Activated CD8-positive, alpha-beta T cell treated with anti-CD3 and anti-CD28 coated beads for 36 hours (primary cell): Measurements from ENCODE around the gene GJD3. TPM values are rescaled to one million over a fixed set of nuclear protein-coding genes. Genes with fewer than 3 reads are reported as not detected.
A peak's percentile ranks its signal among the peaks of the same experiment; 100 is the strongest.

ENCODE experiments used
- ATAC-seq: fragments of 200-7000 bp; cut with Tn5 transposase; one replicate; pipeline ENCODE4 v1.10.0; 2021; ENCODE audit warnings: mild to moderate bottlenecking, moderate library complexity
- CTCF ChIA-PET: fragments of 350-600 bp; sonication (Branson Sonifier 250); formaldehyde crosslinking; loops from one replicate; lab custom pipeline; 2021; ENCODE audit warnings: antibody characterized with exemption; lab: Charles Lee
- POLR2A ChIA-PET: fragments of 350-600 bp; sonication (Branson Sonifier 250); formaldehyde crosslinking; loops from one replicate; lab custom pipeline; 2021; ENCODE audit warnings: antibody characterized with exemption; lab: Charles Lee
- DNase-seq: peaks from one replicate; pipeline ENCODE4 v3.0.0-alpha.2; 2020
- H3K27ac Mint-ChIP-seq: one replicate; pipeline ENCODE4 v1.8.0; 2021; ENCODE audit warnings: mild to moderate bottlenecking, mixed read lengths
- H3K27me3 Mint-ChIP-seq: one replicate; pipeline ENCODE4 v1.8.0; 2021; ENCODE audit warnings: mixed read lengths
- H3K36me3 Mint-ChIP-seq: one replicate; pipeline ENCODE4 v1.8.0; 2021; ENCODE audit warnings: low read depth, mixed read lengths
- H3K4me1 Mint-ChIP-seq: one replicate; pipeline ENCODE4 v1.8.0; 2021; ENCODE audit warnings: low read depth, mixed read lengths
- H3K4me3 Mint-ChIP-seq: one replicate; pipeline ENCODE4 v1.8.0; 2021; ENCODE audit warnings: mild to moderate bottlenecking, moderate library complexity, mixed read lengths
- H3K9me3 Mint-ChIP-seq: one replicate; pipeline ENCODE4 v1.8.0; 2021; ENCODE audit warnings: mixed read lengths
- CTCF ChIP-seq: fragments of 200-600 bp; IDR thresholded peaks from one replicate; pipeline ENCODE4 v1.8.0; 2022; ENCODE audit warnings: antibody characterized with exemption, mild to moderate bottlenecking
- intact Hi-C: fragments of 100-400 bp; cut with micrococcal nuclease; formaldehyde crosslinking; loops from one replicate; pipeline ENCODE4 v1.10.0; 2022
- total RNA-seq, 2 experiments: library from RNA; stranded (reverse); gene quantifications; one replicate each; pipeline ENCODE4 v1.2.3, GENCODE V29; 2021

The GJD3 gene
- total RNA-seq, 2 experiments from 2014 or later = not detected

DNA sequence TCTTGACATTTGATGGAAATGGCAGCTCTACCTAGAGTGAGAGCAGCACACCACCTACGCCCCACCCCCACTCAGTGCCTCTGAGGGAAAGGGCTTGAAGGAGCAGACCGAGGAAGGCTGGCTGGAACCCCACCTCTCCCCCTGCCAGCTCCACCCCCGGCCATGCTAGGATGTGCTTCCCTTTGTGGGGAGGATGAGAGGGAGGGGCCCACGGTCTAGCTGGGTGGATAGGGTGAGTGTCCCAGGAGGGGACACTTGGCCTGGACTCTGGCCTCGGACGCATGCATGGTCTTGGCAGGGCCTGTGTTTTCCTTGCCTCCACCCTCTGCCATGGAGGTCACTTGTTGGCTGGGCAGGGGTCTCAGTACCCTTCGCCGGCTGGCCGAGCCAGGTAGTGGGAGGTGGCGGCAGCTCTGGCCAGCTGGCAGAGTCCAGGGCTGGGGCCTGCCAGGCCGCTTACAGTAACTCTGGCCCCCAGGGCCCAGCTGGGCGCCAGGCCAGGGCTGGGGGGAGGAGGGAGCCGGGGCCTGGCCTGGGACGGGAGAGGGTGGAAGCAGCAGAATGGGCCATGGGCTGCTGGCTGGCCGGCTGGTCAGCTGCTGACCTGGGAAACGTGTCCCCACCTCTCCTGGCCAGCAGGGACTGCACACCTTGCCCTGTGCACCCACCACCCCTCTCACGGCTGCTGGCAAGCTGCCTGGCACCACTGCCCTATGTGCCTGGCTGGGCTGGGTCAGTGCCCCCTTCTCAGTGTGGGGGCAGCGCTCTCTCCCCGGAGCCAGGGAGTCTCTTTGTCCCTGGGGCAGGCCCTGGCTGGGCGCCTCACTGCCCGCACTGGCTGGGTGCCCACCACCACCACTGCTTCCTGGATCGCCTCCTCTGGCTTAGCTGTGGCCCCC, 32.5 kb downstream of the GJD3 start:
- peak overlapping the region; percentile 80 for H3K27ac Mint-ChIP-seq
- no peaks in the 10 kb centered on the region for H3K27me3 Mint-ChIP-seq
- ChIA-PET POLR2A (interaction anchor here (0.5 to 3.1 kb wide), 9 partner anchors 8 to 155 kb away, joined by 3 to 12 read pairs (median 3); no protein-coding TSS in a partner anchor), CTCF (interaction anchor here (1.1 to 2.8 kb wide), 6 partner anchors 15 to 31 kb away, joined by 3 to 15 read pairs (median 5); no protein-coding TSS in a partner anchor)
- peaks cover 71% of the 10 kb centered on the region for H3K4me1 Mint-ChIP-seq
- H3K4me3 Mint-ChIP-seq = peak overlapping the region; percentile 15
- peak; percentile 18 for ATAC-seq
- DNase-seq = peak; percentile 59
- H3K9me3 Mint-ChIP-seq = no peaks in the 10 kb centered on the region
- no peak for TF ChIP-seq CTCF
- H3K36me3 Mint-ChIP-seq = peaks cover 38% of the 10 kb centered on the region
- intact Hi-C loops = no loop called here

GRCh38 chr17:40330850-40331470, 33.6 kb downstream of the GJD3 start:
- CTCF ChIA-PET = interaction anchor here (0.6 to 2.8 kb wide), 8 partner anchors 10 to 1939 kb away, joined by 3 to 15 read pairs (median 4); no protein-coding TSS in a partner anchor
- H3K9me3 Mint-ChIP-seq = no peaks in the 10 kb centered on the region
- H3K27me3 Mint-ChIP-seq = no peaks in the 10 kb centered on the region
- peak overlapping the region; percentile 60 for H3K4me3 Mint-ChIP-seq
- peaks cover 78% of the 10 kb centered on the region for H3K4me1 Mint-ChIP-seq
- H3K27ac Mint-ChIP-seq = peak overlapping the region; percentile 83
- ATAC-seq (no peak), DNase-seq (no peak)
- H3K36me3 Mint-ChIP-seq = peaks cover 38% of the 10 kb centered on the region
- TF ChIP-seq CTCF = no peak
- intact Hi-C loops = no loop called here
- POLR2A ChIA-PET = interaction anchor here (0.5 to 3.1 kb wide), 10 partner anchors 8 to 154 kb away, joined by 3 to 12 read pairs (median 3); no protein-coding TSS in a partner anchor

GRCh38 chr17:40329839-40330794, 34.4 kb downstream of the GJD3 start:
- no peaks in the 10 kb centered on the region for H3K27me3 Mint-ChIP-seq
- intact Hi-C loops = no loop called here
- peak; percentile 52 for ATAC-seq
- peaks cover 38% of the 10 kb centered on the region for H3K36me3 Mint-ChIP-seq
- no peaks in the 10 kb centered on the region for H3K9me3 Mint-ChIP-seq
- POLR2A ChIA-PET = interaction anchor here (1.2 to 3.1 kb wide), 4 partner anchors 10 to 46 kb away, joined by 3 to 12 read pairs (median 8); no protein-coding TSS in a partner anchor
- peak overlapping the region; percentile 83 for H3K27ac Mint-ChIP-seq
- CTCF ChIA-PET = interaction anchor here (0.6 to 3.0 kb wide), 7 partner anchors 11 to 1940 kb away, joined by 4 to 15 read pairs (median 6); no protein-coding TSS in a partner anchor
- peak; percentile 74 for DNase-seq
- peaks cover 85% of the 10 kb centered on the region for H3K4me1 Mint-ChIP-seq
- peak overlapping the region; percentile 60 for H3K4me3 Mint-ChIP-seq
- TF ChIP-seq CTCF = no peak

- POLR2A ChIA-PET = interaction anchor here (0.8 to 11.5 kb wide), 5 partner anchors 9 to 40 kb away, joined by 3 to 101 read pairs (median 4); partner anchors contain the start of gene RARA
- CTCF ChIA-PET = interaction anchor here (3.0 to 42.0 kb wide), 3 partner anchors 10 to 26 kb away, joined by 14 to 780 read pairs (median 23); no protein-coding TSS in a partner anchor
- peaks cover 84% of the 10 kb centered on the region for H3K4me1 Mint-ChIP-seq
- ATAC-seq (no peak), DNase-seq (no peak)
- H3K27ac Mint-ChIP-seq = peak overlapping the region; percentile 41
- H3K27me3 Mint-ChIP-seq = no peaks in the 10 kb centered on the region
- H3K9me3 Mint-ChIP-seq = no peaks in the 10 kb centered on the region
- intact Hi-C loops = no loop called here
- TF ChIP-seq CTCF = no peak
- H3K4me3 Mint-ChIP-seq = no peak overlapping the region
- H3K36me3 Mint-ChIP-seq = peaks cover 36% of the 10 kb centered on the region
Observed at GRCh38 chr17:40328386-40328766, 36.2 kb downstream of the GJD3 start.
